Neuronal stem cell (in vitro differentiated cells): ENCODE measurements around the gene FAM174B.

Experiments used
- DNase-seq: peaks from one replicate; pipeline ENCODE4 v3.0.0-alpha.2; 2013; ENCODE audit warnings: low spot score
- H2AFZ ChIP-seq: one replicate; pipeline ENCODE4 v1.6.1; 2013; ENCODE audit warnings: mild to moderate bottlenecking, low read length, inconsistent platforms
- H2AK5ac ChIP-seq: 2 replicates; pipeline ENCODE4 v1.6.1; 2013; ENCODE audit warnings: low read depth, mild to moderate bottlenecking, inconsistent platforms, low read length, moderate library complexity, mixed read lengths
- H2BK120ac ChIP-seq: 2 replicates; pipeline ENCODE4 v1.6.1; 2013; ENCODE audit warnings: low read depth, mild to moderate bottlenecking, inconsistent platforms, low read length, moderate library complexity, mixed read lengths
- H2BK12ac ChIP-seq: one replicate; pipeline ENCODE4 v1.6.1; 2013; ENCODE audit warnings: low read length, inconsistent platforms
- H2BK15ac ChIP-seq: 2 replicates; pipeline ENCODE4 v1.6.1; 2013; ENCODE audit warnings: mild to moderate bottlenecking, low read length, inconsistent platforms, mixed read lengths
- H2BK5ac ChIP-seq: one replicate; pipeline ENCODE4 v1.6.1; 2013; ENCODE audit warnings: inconsistent platforms, mild to moderate bottlenecking, low read length, moderate library complexity
- H3K14ac ChIP-seq: one replicate; pipeline ENCODE4 v1.6.1; 2013; ENCODE audit warnings: low read length, inconsistent platforms
- H3K18ac ChIP-seq: 2 replicates; pipeline ENCODE4 v1.6.1; 2013; ENCODE audit warnings: low read length, inconsistent platforms
- H3K23ac ChIP-seq: 2 replicates; pipeline ENCODE4 v1.6.1; 2013; ENCODE audit warnings: low read depth, mild to moderate bottlenecking, mixed read lengths, low read length, inconsistent platforms; ENCODE audit not compliant: poor library complexity
- H3K27ac ChIP-seq: replicated peaks from 3 replicates; pipeline ENCODE4 v1.5.1; 2013; ENCODE audit warnings: low read length, inconsistent platforms
- H3K27me3 ChIP-seq, 3 experiments: 2 replicates each; pipeline ENCODE4 v1.6.1; 2013; ENCODE audit warnings: low read length in 3 of 3, mild to moderate bottlenecking in 2 of 3, inconsistent platforms in 1 of 3, low read depth in 1 of 3, mixed read lengths in 1 of 3, moderate library complexity in 1 of 3; ENCODE audit not compliant: control insufficient read depth in 3 of 3, insufficient read depth in 3 of 3
- H3K36me3 ChIP-seq, 2 donors: replicated peaks in 1 of 2; 2 replicates each; pipeline ENCODE4 v1.6.1; 2013; ENCODE audit warnings: low read length in 2 of 2; ENCODE audit not compliant: control insufficient read depth in 2 of 2, insufficient read depth in 2 of 2
- H3K4ac ChIP-seq: 2 replicates; pipeline ENCODE4 v1.6.1; 2013; ENCODE audit warnings: inconsistent platforms, mild to moderate bottlenecking, low read length, moderate library complexity
- H3K4me1 ChIP-seq, 2 donors: 1 replicate in 1 of 2; 2 replicates in 1 of 2; pipeline ENCODE4 v1.6.1; 2013; ENCODE audit warnings: low read length in 2 of 2, low read depth in 1 of 2; ENCODE audit not compliant: control insufficient read depth in 2 of 2, insufficient read depth in 1 of 2
- H3K4me2 ChIP-seq: one replicate; pipeline ENCODE4 v1.6.1; 2013; ENCODE audit warnings: mild to moderate bottlenecking, low read length, inconsistent platforms; ENCODE audit not compliant: insufficient read depth, poor library complexity, severe bottlenecking
- H3K4me3 ChIP-seq, 2 donors: 2 replicates each; pipeline ENCODE4 v1.5.1; 2013; ENCODE audit warnings: low read length in 2 of 2, mild to moderate bottlenecking in 2 of 2, inconsistent platforms in 1 of 2, moderate library complexity in 1 of 2
- H3K79me1 ChIP-seq: one replicate; pipeline ENCODE4 v1.6.1; 2013; ENCODE audit warnings: low read depth, mild to moderate bottlenecking, inconsistent platforms, low read length, moderate library complexity
- H3K9ac ChIP-seq: one replicate; pipeline ENCODE4 v1.6.1; 2013; ENCODE audit warnings: mild to moderate bottlenecking, low read depth, low read length, inconsistent platforms; ENCODE audit not compliant: poor library complexity
- H3K9me3 ChIP-seq, 2 donors: replicated peaks in 1 of 2; 2 replicates each; pipeline versions ENCODE3 to v1.6.1; 2013; ENCODE audit warnings: low read length in 2 of 2, mild to moderate bottlenecking in 2 of 2, inconsistent platforms in 1 of 2, low read depth in 1 of 2, mixed read lengths in 1 of 2, moderate library complexity in 1 of 2; ENCODE audit not compliant: control insufficient read depth in 2 of 2, insufficient read depth in 1 of 2
- H4K8ac ChIP-seq: one replicate; pipeline ENCODE4 v1.6.1; 2013; ENCODE audit warnings: low read depth, mild to moderate bottlenecking, inconsistent platforms, low read length, moderate library complexity
- H4K91ac ChIP-seq: one replicate; pipeline ENCODE4 v1.6.1; 2013; ENCODE audit warnings: low read length, low read depth, mild to moderate bottlenecking, inconsistent platforms; ENCODE audit not compliant: poor library complexity
- WGBS, 2 donors: extraction: QIAGEN DNeasy Blood & Tissue Kit; methylation state at CpG; one replicate each; pipeline ENCODE4 v1.1.7; 2013; ENCODE audit warnings: missing lambda C conversion rate in 2 of 2, mixed read lengths in 1 of 2; ENCODE audit not compliant: insufficient read length in 2 of 2, insufficient replicate concordance in 1 of 2; ENCODE audit errors: extremely low coverage in 2 of 2; 5-methylcytosine and 5-hydroxymethylcytosine counted together

FAM174B gene

DNA sequence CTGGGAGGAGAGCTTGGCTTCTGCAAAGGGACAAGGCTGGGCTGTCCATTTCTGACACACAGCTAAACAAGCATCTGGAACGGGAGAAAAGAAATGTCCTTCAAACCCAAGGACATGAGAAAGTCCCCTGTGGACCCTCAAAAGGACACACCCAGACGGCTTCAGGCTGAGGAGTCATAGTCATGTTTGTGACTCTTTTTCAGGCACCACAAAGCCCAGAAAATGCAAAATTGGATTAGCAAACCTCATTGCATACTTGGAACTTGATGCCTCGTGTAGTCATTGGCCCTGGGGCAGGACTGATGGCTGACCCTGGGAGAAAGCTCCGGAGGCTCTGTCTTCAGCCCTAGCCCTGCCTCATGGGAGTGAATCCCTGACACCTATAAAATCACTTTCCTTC is 21.5 kb downstream of the FAM174B start:
- Histone ChIP-seq H2AK5ac (no peak overlapping the region), H2AFZ (no peak overlapping the region), H2BK12ac (no peak overlapping the region), H3K18ac (no peak overlapping the region), H3K23ac (no peak overlapping the region), H3K4me3 (no peak overlapping the region), H2BK15ac (no peak overlapping the region), H2BK120ac (no peak overlapping the region), H3K4me1 (peaks cover 0 to 11% of the 10 kb centered on the region in 2 donors), H3K4ac (no peak overlapping the region), H3K4me2 (no peak overlapping the region), H3K79me1 (peaks cover 2% of the 10 kb centered on the region), H4K8ac (no peak overlapping the region), H3K9me3 (no peaks in the 10 kb centered on the region), H3K9ac (no peak overlapping the region), H3K14ac (no peak overlapping the region), H2BK5ac (no peak overlapping the region), H3K27me3 (no peaks in the 10 kb centered on the region), H3K36me3 (peaks cover 0 to 4% of the 10 kb centered on the region in 2 donors), H3K27ac (no peak overlapping the region), H4K91ac (no peak overlapping the region)
- no peak for DNase-seq
- WGBS, 2 donors: no CpG with 5 or more reads among the region's 4 CpGs

DNA sequence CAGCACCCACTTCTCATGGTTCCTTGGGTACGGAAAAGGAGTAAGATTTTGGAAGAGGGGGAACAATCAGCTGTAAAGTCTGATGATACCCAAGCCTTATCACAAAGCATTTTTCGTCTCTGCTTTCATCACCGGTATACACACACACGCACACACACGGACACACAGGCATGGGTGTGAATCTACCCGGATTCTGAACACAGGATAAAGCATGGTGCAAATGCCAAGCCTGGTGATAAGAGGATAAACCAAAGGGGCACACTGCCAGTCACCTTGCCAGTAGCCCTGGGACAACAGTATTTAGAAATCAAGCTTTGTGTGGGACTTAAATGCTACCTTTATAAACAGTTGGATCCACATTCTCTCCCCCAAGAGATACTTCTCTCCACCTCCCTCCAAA is 22.2 kb downstream of the FAM174B start:
- Histone ChIP-seq H3K9me3 (no peaks in the 10 kb centered on the region), H3K9ac (no peak overlapping the region), H4K8ac (no peak overlapping the region), H3K4me3 (no peak overlapping the region), H3K23ac (no peak overlapping the region), H2BK15ac (no peak overlapping the region), H3K4ac (no peak overlapping the region), H3K79me1 (peaks cover 2% of the 10 kb centered on the region), H3K4me1 (peaks cover 0 to 10% of the 10 kb centered on the region in 2 donors), H2BK120ac (no peak overlapping the region), H3K27ac (no peak overlapping the region), H3K18ac (no peak overlapping the region), H3K27me3 (no peaks in the 10 kb centered on the region), H3K4me2 (no peak overlapping the region), H3K36me3 (peaks cover 0 to 4% of the 10 kb centered on the region in 2 donors), H2AK5ac (no peak overlapping the region), H2AFZ (no peak overlapping the region), H4K91ac (no peak overlapping the region), H2BK12ac (no peak overlapping the region), H2BK5ac (no peak overlapping the region), H3K14ac (no peak overlapping the region)
- DNase-seq: no peak
- no CpG with 5 or more reads among the region's 6 CpGs for WGBS, 2 donors

DNA sequence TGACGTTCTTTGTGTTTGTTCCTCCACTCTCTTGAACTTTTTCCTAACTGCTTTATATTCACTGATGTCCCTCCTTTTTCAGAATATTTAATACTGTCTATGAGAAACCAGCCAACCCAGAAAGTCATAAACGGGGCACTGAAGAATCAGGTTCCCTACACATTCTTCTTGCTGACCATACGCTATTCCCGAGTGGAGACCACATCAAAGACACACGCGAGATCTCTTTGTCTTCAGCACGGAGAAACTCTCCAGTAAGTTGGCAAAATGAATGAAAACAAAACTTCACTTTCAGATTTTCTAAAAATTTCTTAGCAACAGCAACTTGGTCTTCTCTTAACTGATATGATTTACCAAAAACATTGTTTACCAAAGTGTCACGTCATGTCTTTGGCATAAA is 22.6 kb downstream of the FAM174B start:
- Histone ChIP-seq H3K9me3 (no peaks in the 10 kb centered on the region), H2AFZ (no peak overlapping the region), H3K79me1 (peaks cover 2% of the 10 kb centered on the region), H3K4me1 (peaks cover 0 to 10% of the 10 kb centered on the region in 2 donors), H3K27ac (no peak overlapping the region), H2BK120ac (no peak overlapping the region), H3K14ac (no peak overlapping the region), H3K9ac (no peak overlapping the region), H4K91ac (no peak overlapping the region), H2BK12ac (no peak overlapping the region), H3K36me3 (peaks cover 0 to 4% of the 10 kb centered on the region in 2 donors), H3K23ac (no peak overlapping the region), H2BK15ac (no peak overlapping the region), H4K8ac (no peak overlapping the region), H3K4me2 (no peak overlapping the region), H3K4ac (no peak overlapping the region), H2BK5ac (no peak overlapping the region), H2AK5ac (no peak overlapping the region), H3K18ac (no peak overlapping the region), H3K4me3 (no peak overlapping the region), H3K27me3 (no peaks in the 10 kb centered on the region)
- no peak for DNase-seq
- no CpG with 5 or more reads among the region's 8 CpGs for WGBS, 2 donors

DNA sequence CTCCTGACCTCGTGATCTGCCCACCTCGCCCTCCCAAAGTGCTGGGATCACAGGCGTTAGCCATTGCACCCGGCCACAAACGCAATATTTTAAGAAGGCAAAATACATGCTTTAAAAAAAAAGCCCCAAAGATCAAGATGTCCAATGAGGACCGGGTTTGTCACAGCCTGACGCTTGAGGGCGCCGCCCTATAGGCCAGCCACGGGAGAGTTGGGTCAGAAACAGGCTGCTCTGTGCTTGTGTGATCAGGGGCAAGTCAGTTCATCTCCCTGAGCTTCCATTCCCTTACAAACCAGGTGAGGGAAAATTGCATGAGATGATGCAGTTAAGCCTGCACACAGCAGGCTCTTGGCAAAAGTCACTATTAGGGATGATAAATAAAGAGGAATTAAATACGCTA is 23.9 kb downstream of the FAM174B start:
- no CpG with 5 or more reads among the region's 11 CpGs for WGBS, 2 donors
- no peak overlapping the region for H3K27ac ChIP-seq
- H3K9ac ChIP-seq: no peak overlapping the region

More for the DNA sequence above, 23.9 kb downstream of the FAM174B start:
- H3K4me2 ChIP-seq: no peak overlapping the region
- DNase-seq: no peak
- no peak overlapping the region for H3K4me3 ChIP-seq
- H3K27me3 ChIP-seq: no peaks in the 10 kb centered on the region
- H2BK5ac ChIP-seq: no peak overlapping the region
- H4K8ac ChIP-seq: no peak overlapping the region
- no peak overlapping the region for H3K18ac ChIP-seq
- H3K4me1 ChIP-seq: peaks cover 0 to 7% of the 10 kb centered on the region in 2 donors
- no peak overlapping the region for H2AK5ac ChIP-seq
- no peak overlapping the region for H3K14ac ChIP-seq
- no peak overlapping the region for H4K91ac ChIP-seq
- H2BK120ac ChIP-seq: no peak overlapping the region
- no peak overlapping the region for H2BK15ac ChIP-seq
- peaks cover 0 to 4% of the 10 kb centered on the region in 2 donors for H3K36me3 ChIP-seq
- H2BK12ac ChIP-seq: no peak overlapping the region
- H3K23ac ChIP-seq: no peak overlapping the region
- no peak overlapping the region for H3K4ac ChIP-seq
- H2AFZ ChIP-seq: no peak overlapping the region
- no peaks in the 10 kb centered on the region for H3K9me3 ChIP-seq
- peaks cover under 1% of the 10 kb centered on the region for H3K79me1 ChIP-seq
